HEK293T (cell line): ENCODE data around the gene TMA7B.

ENCODE experiments used
- ARNT ChIP-seq: fragments of 450-650 bp; IDR thresholded peaks from 2 replicates; pipeline ENCODE4 v1.6.1; 2017; ENCODE audit warnings: mild to moderate bottlenecking
- BHLHE40 ChIP-seq: fragments of 450-650 bp; IDR thresholded peaks from 2 replicates; pipeline ENCODE4 v1.6.1; 2016; ENCODE audit warnings: mild to moderate bottlenecking, moderate library complexity, borderline replicate concordance
- CTBP1 ChIP-seq: fragments of 450-650 bp; IDR thresholded peaks from 2 replicates; pipeline ENCODE4 v1.6.1; 2016; ENCODE audit warnings: borderline replicate concordance
- ELF4 ChIP-seq: fragments of 450-650 bp; IDR thresholded peaks from 2 replicates; pipeline ENCODE4 v1.6.1; 2017; ENCODE audit warnings: antibody characterized with exemption
- FOXA1 ChIP-seq: fragments of 450-650 bp; IDR thresholded peaks from 2 replicates; pipeline ENCODE4 v1.6.1; 2016; ENCODE audit warnings: mild to moderate bottlenecking
- FOXK2 ChIP-seq: fragments of 450-650 bp; IDR thresholded peaks from 2 replicates; pipeline ENCODE4 v1.6.1; 2016; ENCODE audit warnings: mild to moderate bottlenecking
- FOXM1 ChIP-seq: fragments of 450-650 bp; IDR thresholded peaks from 2 replicates; pipeline ENCODE4 v1.6.1; 2017; ENCODE audit warnings: mild to moderate bottlenecking, borderline replicate concordance
- L3MBTL2 ChIP-seq: fragments of 450-650 bp; conservative IDR thresholded peaks from 2 replicates; pipeline ENCODE4 v1.6.1; 2016; ENCODE audit warnings: mild to moderate bottlenecking
- NFRKB ChIP-seq: fragments of 450-650 bp; IDR thresholded peaks from 2 replicates; pipeline ENCODE4 v1.6.1; 2016; ENCODE audit warnings: mild to moderate bottlenecking, moderate library complexity
- PKNOX1 ChIP-seq: fragments of 450-650 bp; IDR thresholded peaks from 2 replicates; pipeline ENCODE4 v1.6.1; 2016
- SP1 ChIP-seq: fragments of 450-650 bp; IDR thresholded peaks from 2 replicates; pipeline ENCODE4 v1.6.1; 2017
- SUZ12 ChIP-seq: fragments of 450-650 bp; IDR thresholded peaks from 2 replicates; pipeline ENCODE4 v1.6.1; 2016; ENCODE audit warnings: mild to moderate bottlenecking
- TARDBP ChIP-seq: fragments of 450-650 bp; IDR thresholded peaks from 2 replicates; pipeline ENCODE4 v1.6.1; 2016
- ZNF384 ChIP-seq: fragments of 450-650 bp; IDR thresholded peaks from 2 replicates; pipeline ENCODE4 v1.6.1; 2016

GRCh38 chr22:40009951-40010671 lies 49.9 kb downstream of the TMA7B start:
- TF ChIP-seq FOXA1 = no peak
- TF ChIP-seq PKNOX1 = no peak
- no peak for TF ChIP-seq FOXK2
- no peak for TF ChIP-seq TARDBP
- no peak for TF ChIP-seq FOXM1
- TF ChIP-seq SUZ12 = no peak
- TF ChIP-seq NFRKB = no peak
- no peak for TF ChIP-seq BHLHE40
- TF ChIP-seq CTBP1 = no peak
- TF ChIP-seq ARNT = no peak
- no peak for TF ChIP-seq ZNF384
- TF ChIP-seq SP1 = no peak
- no peak for TF ChIP-seq ELF4
- TF ChIP-seq L3MBTL2 = no peak
